ENCODE measurements around the gene NXN. TPM values are rescaled to one million over a fixed set of nuclear protein-coding genes. Genes with fewer than 3 reads are reported as not detected.

Gene NXN
- total and polyA plus RNA-seq, 2 donors (not counting 1 experiment from before 2014, with no cell fraction given): 0.04 to 0.17 TPM

DNA sequence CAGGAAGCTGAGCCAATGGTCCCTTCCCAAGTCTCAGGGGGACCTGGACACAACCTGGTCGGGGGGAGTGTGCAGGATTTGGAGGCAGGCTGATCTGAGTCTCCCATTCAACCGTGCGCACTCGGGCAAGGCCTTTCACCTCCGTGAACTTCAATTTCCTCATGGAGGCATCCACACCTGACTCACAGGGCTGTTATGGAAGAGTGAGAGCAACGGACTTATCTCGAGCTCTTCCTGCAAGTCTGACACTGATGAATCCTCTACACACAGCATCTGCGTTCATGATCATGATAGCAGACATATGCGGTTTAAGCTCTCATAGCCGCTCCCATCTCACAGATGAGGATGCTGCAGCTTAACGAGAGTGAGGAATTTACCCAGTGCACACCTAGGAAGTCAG, 39.0 kb upstream of the NXN start:
- Histone ChIP-seq H3K4me3 (ENCODE audit: control extremely low read depth in 1 of 5, extremely low read depth in 1 of 5, insufficient read depth in 1 of 5, low read depth in 2 of 5, low read length in 4 of 5) (no peak overlapping the region), H3K9me3 (ENCODE audit: control extremely low read depth in 1 of 3, control insufficient read depth in 2 of 3, insufficient read depth in 1 of 3, low read length in 2 of 3) (no peaks in the 10 kb centered on the region), H4K20me1 (ENCODE audit: control insufficient read depth, insufficient read depth, low read length, poor library complexity, severe bottlenecking) (peaks cover 48% of the 10 kb centered on the region), H2AFZ (ENCODE audit: insufficient read depth, low read depth, low read length, poor library complexity, severe bottlenecking) (no peak overlapping the region), H3K27me3 (replicated peaks in 1 of 4; ENCODE audit: control extremely low read depth in 1 of 4, control insufficient read depth in 3 of 4, insufficient read depth in 4 of 4, low read length in 3 of 4) (no peaks in the 10 kb centered on the region), H3K9ac (ENCODE audit: low read length) (no peak overlapping the region), H3K4me2 (replicated peaks; ENCODE audit: low read depth, low read length, poor library complexity, severe bottlenecking) (no peak overlapping the region), H3K79me2 (ENCODE audit: control insufficient read depth, insufficient read depth, low read length) (peaks cover 8% of the 10 kb centered on the region), H3K36me3 (replicated peaks in 1 of 2; ENCODE audit: control extremely low read depth in 1 of 2, control insufficient read depth in 1 of 2, extremely low read depth in 1 of 2, insufficient read depth in 2 of 2, low read length in 1 of 2) (peaks cover 1 to 3% of the 10 kb centered on the region in 2 experiments), H3K4me1 (ENCODE audit: control insufficient read depth in 2 of 2, insufficient read depth in 2 of 2, low read length in 2 of 2) (no peaks in the 10 kb centered on the region), H3K27ac (ENCODE audit: low read length in 2 of 2) (no peak overlapping the region)
- Mint-ChIP-seq H3K27me3 (no peaks in the 10 kb centered on the region), H3K4me3 (no peak overlapping the region), H3K4me1 (no peaks in the 10 kb centered on the region), H3K27ac (no peak overlapping the region), H3K9me3 (ENCODE audit: insufficient read depth) (no peaks in the 10 kb centered on the region)
- WGBS (ENCODE audit: insufficient coverage): 97% methylated on average over 10 of the region's 11 CpGs
- DNase-seq: no peak
- ChIA-PET POLR2A (no interaction called here), CTCF (no interaction called here)
- no peak for ATAC-seq (ENCODE audit: low read depth)
- intact Hi-C loops (cut with micrococcal nuclease): no loop called here
- TF ChIP-seq, protein P1, sequence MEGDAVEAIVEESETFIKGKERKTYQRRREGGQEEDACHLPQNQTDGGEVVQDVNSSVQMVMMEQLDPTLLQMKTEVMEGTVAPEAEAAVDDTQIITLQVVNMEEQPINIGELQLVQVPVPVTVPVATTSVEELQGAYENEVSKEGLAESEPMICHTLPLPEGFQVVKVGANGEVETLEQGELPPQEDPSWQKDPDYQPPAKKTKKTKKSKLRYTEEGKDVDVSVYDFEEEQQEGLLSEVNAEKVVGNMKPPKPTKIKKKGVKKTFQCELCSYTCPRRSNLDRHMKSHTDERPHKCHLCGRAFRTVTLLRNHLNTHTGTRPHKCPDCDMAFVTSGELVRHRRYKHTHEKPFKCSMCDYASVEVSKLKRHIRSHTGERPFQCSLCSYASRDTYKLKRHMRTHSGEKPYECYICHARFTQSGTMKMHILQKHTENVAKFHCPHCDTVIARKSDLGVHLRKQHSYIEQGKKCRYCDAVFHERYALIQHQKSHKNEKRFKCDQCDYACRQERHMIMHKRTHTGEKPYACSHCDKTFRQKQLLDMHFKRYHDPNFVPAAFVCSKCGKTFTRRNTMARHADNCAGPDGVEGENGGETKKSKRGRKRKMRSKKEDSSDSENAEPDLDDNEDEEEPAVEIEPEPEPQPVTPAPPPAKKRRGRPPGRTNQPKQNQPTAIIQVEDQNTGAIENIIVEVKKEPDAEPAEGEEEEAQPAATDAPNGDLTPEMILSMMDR (IDR thresholded peaks at IDR 0.05): no peak
- TF ChIP-seq EZH2 (IDR thresholded peaks at IDR 0.05; ENCODE audit: borderline replicate concordance, insufficient read depth, low read depth, low read length, poor library complexity, severe bottlenecking): no peak

GRCh38 chr17:1013729-1014090, 34.1 kb upstream of the NXN start:
- H3K79me2 ChIP-seq (ENCODE audit: control insufficient read depth, insufficient read depth, low read length): no peaks in the 10 kb centered on the region
- intact Hi-C loops (cut with micrococcal nuclease): no loop called here
- ChIA-PET POLR2A (no interaction called here), CTCF (no interaction called here)
- H3K36me3 ChIP-seq (replicated peaks in 1 of 2; ENCODE audit: control extremely low read depth in 1 of 2, control insufficient read depth in 1 of 2, extremely low read depth in 1 of 2, insufficient read depth in 2 of 2, low read length in 1 of 2): peaks cover 0 to 29% of the 10 kb centered on the region in 2 experiments
- 74% methylated on average over 9 of the region's 9 CpGs for WGBS (ENCODE audit: insufficient coverage)
- H3K4me3 ChIP-seq (ENCODE audit: control extremely low read depth in 1 of 5, extremely low read depth in 1 of 5, insufficient read depth in 1 of 5, low read depth in 2 of 5, low read length in 4 of 5): no peak overlapping the region
- H3K9me3 ChIP-seq (ENCODE audit: control extremely low read depth in 1 of 3, control insufficient read depth in 2 of 3, insufficient read depth in 1 of 3, low read length in 2 of 3): no peaks in the 10 kb centered on the region
- DNase-seq (no peak), ATAC-seq (ENCODE audit: low read depth) (no peak)
- no peak overlapping the region for H3K27ac ChIP-seq (ENCODE audit: low read length in 2 of 2)
- Mint-ChIP-seq H3K9me3 (ENCODE audit: insufficient read depth) (no peaks in the 10 kb centered on the region), H3K27me3 (no peaks in the 10 kb centered on the region), H3K4me1 (no peaks in the 10 kb centered on the region), H3K4me3 (no peak overlapping the region), H3K27ac (no peak overlapping the region)
- TF ChIP-seq, protein P1 (IDR thresholded peaks at IDR 0.05): no peak
- TF ChIP-seq EZH2 (IDR thresholded peaks at IDR 0.05; ENCODE audit: borderline replicate concordance, insufficient read depth, low read depth, low read length, poor library complexity, severe bottlenecking): no peak
- no peak overlapping the region for H3K4me2 ChIP-seq (replicated peaks; ENCODE audit: low read depth, low read length, poor library complexity, severe bottlenecking)
- H2AFZ ChIP-seq (ENCODE audit: insufficient read depth, low read depth, low read length, poor library complexity, severe bottlenecking): no peak overlapping the region
- peaks cover 5% of the 10 kb centered on the region for H4K20me1 ChIP-seq (ENCODE audit: control insufficient read depth, insufficient read depth, low read length, poor library complexity, severe bottlenecking)
- no peak overlapping the region for H3K9ac ChIP-seq (ENCODE audit: low read length)
- no peaks in the 10 kb centered on the region for H3K4me1 ChIP-seq (ENCODE audit: control insufficient read depth in 2 of 2, insufficient read depth in 2 of 2, low read length in 2 of 2)
- no peaks in the 10 kb centered on the region for H3K27me3 ChIP-seq (replicated peaks in 1 of 4; ENCODE audit: control extremely low read depth in 1 of 4, control insufficient read depth in 3 of 4, insufficient read depth in 4 of 4, low read length in 3 of 4)

All from B cell (primary cell).